PFSK-1 (cell line): ENCODE measurements around the gene GLRX5.

Experiments
- POLR2AphosphoS5 ChIP-seq: IDR thresholded peaks from 2 replicates; pipeline ENCODE4 v1.6.1; 2012; ENCODE audit warnings: low read depth, mild to moderate bottlenecking, control low read depth, low read length, moderate library complexity
- TAF1 ChIP-seq: IDR thresholded peaks from 2 replicates; pipeline ENCODE4 v1.6.1; 2012; ENCODE audit warnings: low read length, control low read depth, borderline replicate concordance; ENCODE audit not compliant: insufficient read depth

GRCh38 chr14:95507701-95508103 is 27.1 kb upstream of the GLRX5 start:
- TF ChIP-seq POLR2AphosphoS5 (no peak), TAF1 (no peak)
